Erythroblast (primary cell): Measurements from ENCODE around the gene UBR2.

Experiments
- GATA1 ChIP-seq: IDR thresholded peaks from 2 replicates; pipeline ENCODE4 v1.6.1; 2011; ENCODE audit warnings: low read depth, mild to moderate bottlenecking, control low read depth, low read length, moderate library complexity
- POLR2A ChIP-seq: IDR thresholded peaks from 2 replicates; pipeline ENCODE4 v1.6.1; 2011; ENCODE audit warnings: mild to moderate bottlenecking, low read length

DNA sequence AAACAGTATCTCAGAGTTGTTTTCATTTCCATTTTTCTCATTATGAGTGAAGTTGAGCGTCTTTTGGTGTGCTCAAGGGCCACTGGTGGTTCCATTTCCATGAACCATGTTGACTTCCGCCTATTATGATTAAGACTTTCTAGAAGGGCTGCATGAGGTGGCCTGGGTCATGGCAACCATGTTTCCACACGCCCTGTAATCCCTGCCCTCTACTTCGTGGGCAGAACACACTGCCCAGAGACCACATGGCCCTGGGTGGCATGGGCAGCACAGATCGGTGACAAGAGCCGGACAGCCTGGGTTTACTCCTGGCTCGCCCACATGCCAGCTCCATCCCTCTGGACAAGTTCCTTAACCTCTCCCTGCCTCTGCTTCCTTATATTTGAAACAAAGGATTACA, 143.8 kb downstream of the UBR2 start:
- TF ChIP-seq POLR2A (no peak), GATA1 (no peak)
